NCI-H524 (cell line): ENCODE measurements around the gene C2orf15.
A peak's percentile ranks its signal among the peaks of the same experiment; 100 is the strongest.
"Not testable (repeated sequence)": the region's sequence is repeated elsewhere in the genome, so short reads cannot be mapped to it uniquely, and the experiment has no call there.

Source experiments
- DNase-seq, 2 experiments: peaks; one replicate each; lab custom pipeline; 2025; lab: John Stamatoyannopoulos, UW

C2orf15 gene

GRCh38 chr2:99141110-99142108 is at the start of gene C2orf15:
TSS of gene C2orf15 (plus strand) at chr2:99141707. CDS start at chr2:99150559, 8,852 bp downstream.
- DNase-seq: peak; percentile 90 to 95

- no peak for DNase-seq
These were observed 44.8 kb upstream of the C2orf15 start for GRCh38 chr2:99096728-99097127.

GRCh38 chr2:99101697-99102096 is 39.8 kb upstream of the C2orf15 start:
- DNase-seq: no peak

GRCh38 chr2:99104006-99104405 is 37.5 kb upstream of the C2orf15 start:
- DNase-seq: no peak

- DNase-seq: no peak
These were observed 34.6 kb upstream of the C2orf15 start for GRCh38 chr2:99106913-99107312.

- DNase-seq: no peak
These were observed 30.3 kb upstream of the C2orf15 start for GRCh38 chr2:99111236-99111635.

- no peak for DNase-seq
These were observed 29.6 kb upstream of the C2orf15 start for GRCh38 chr2:99111945-99112344.

GRCh38 chr2:99112617-99113016 is 28.9 kb upstream of the C2orf15 start:
- DNase-seq: no peak

- no peak for DNase-seq
These were observed 13.5 kb upstream of the C2orf15 start for GRCh38 chr2:99127981-99128380.

GRCh38 chr2:99135044-99135556 is 6.4 kb upstream of the C2orf15 start:
- not testable (repeated sequence) for DNase-seq

GRCh38 chr2:99139003-99139402 is 2.5 kb upstream of the C2orf15 start:
- no peak for DNase-seq

- no peak for DNase-seq
These were observed 1.2 kb upstream of the C2orf15 start for GRCh38 chr2:99140056-99140859.

GRCh38 chr2:99140860-99141109 is 722 bp upstream of the C2orf15 start:
- DNase-seq: peak; percentile 32 to 71

GRCh38 chr2:99150706-99151105 is 9.2 kb downstream of the C2orf15 start:
- DNase-seq: no peak

- DNase-seq: no peak
These were observed 10.8 kb downstream of the C2orf15 start for GRCh38 chr2:99152199-99152895.

- no peak for DNase-seq
These were observed 12.6 kb downstream of the C2orf15 start for GRCh38 chr2:99153921-99154604.

GRCh38 chr2:99154643-99155536 is 13.4 kb downstream of the C2orf15 start, which contains the start of the genes LIPT1 and TSGA10:
TSS of gene LIPT1 (plus strand) at chr2:99154967. CDS start at chr2:99161958, 6,991 bp downstream.
TSS of gene TSGA10 (minus strand) at chr2:99154942. CDS start at chr2:99109439, 45,503 bp downstream.
- DNase-seq: peak; percentile 84 to 89

- no peak for DNase-seq
These were observed 15.4 kb downstream of the C2orf15 start for GRCh38 chr2:99156891-99157290.

GRCh38 chr2:99158599-99158998 is 17.1 kb downstream of the C2orf15 start:
- no peak for DNase-seq

- DNase-seq: no peak
These were observed 18.1 kb downstream of the C2orf15 start for GRCh38 chr2:99159594-99159993.
